ENCODE results near the gene HECTD3. TPM values are rescaled to one million over a fixed set of nuclear protein-coding genes. Genes with fewer than 3 reads are reported as not detected.
"Not testable (repeated sequence)": the region's sequence is repeated elsewhere in the genome, so short reads cannot be mapped to it uniquely, and the experiment has no call there.

Gene HECTD3
- total RNA-seq, 1 experiment from 2014 or later, result 25.3 TPM

- Histone ChIP-seq H3K27me3 (ENCODE audit: low read length) (no peaks in the 10 kb centered on the region), H3K36me3 (ENCODE audit: low read depth, low read length) (peaks cover 14% of the 10 kb centered on the region), H3K79me2 (ENCODE audit: low read length) (no peaks in the 10 kb centered on the region), H4K20me1 (ENCODE audit: low read length) (no peaks in the 10 kb centered on the region), H3K27ac (ENCODE audit: low read length) (no peak overlapping the region), H2AFZ (ENCODE audit: low read length) (no peak overlapping the region), H3K9me3 (ENCODE audit: low read length) (no peaks in the 10 kb centered on the region), H3K9ac (ENCODE audit: low read length) (no peak overlapping the region), H3K4me3 (ENCODE audit: low read length) (no peak overlapping the region), H3K9me2 (replicated peaks; ENCODE audit: low read length) (no peaks in the 10 kb centered on the region), H3K4me1 (ENCODE audit: insufficient read depth, low read length) (no peaks in the 10 kb centered on the region), H3K4me2 (ENCODE audit: low read length) (no peak overlapping the region), H3F3A (ENCODE audit: low read length, unreplicated experiment) (no peaks in the 10 kb centered on the region)
- ATAC-seq (no peak), DNase-seq (no peak)
- TF ChIP-seq CTCF (conservative IDR thresholded peaks at IDR 0.05; ENCODE audit: low read depth, low read length), result no peak
- TF ChIP-seq EZH2 (IDR thresholded peaks at IDR 0.05; ENCODE audit: low read length, unreplicated experiment), result no peak
- TF ChIP-seq EZH2phosphoT487 (IDR thresholded peaks at IDR 0.05; ENCODE audit: borderline replicate concordance, low read length), result no peak
- POLR2A ChIA-PET (ENCODE audit: unreplicated experiment), result no interaction called here
- TSS peak; percentile 23 for BruUV-seq (replicated peaks)
- CTCF ChIA-PET, result no interaction called here
- intact Hi-C loops (cut with micrococcal nuclease), result no loop called here
Measured at GRCh38 chr1:45002650-45003645, 8.2 kb downstream of the HECTD3 start.

- POLR2A ChIA-PET (ENCODE audit: unreplicated experiment); H4K20me1 ChIP-seq (ENCODE audit: low read length); H2AFZ ChIP-seq (ENCODE audit: low read length); H3K79me2 ChIP-seq (ENCODE audit: low read length); H3K4me1 ChIP-seq (ENCODE audit: insufficient read depth, low read length); H3K36me3 ChIP-seq (ENCODE audit: low read depth, low read length); DNase-seq; H3K9me3 ChIP-seq (ENCODE audit: low read length); H3K4me3 ChIP-seq (ENCODE audit: low read length); H3K9ac ChIP-seq (ENCODE audit: low read length); intact Hi-C loops (cut with micrococcal nuclease); BruUV-seq (replicated peaks); CTCF ChIA-PET; ATAC-seq; H3K9me2 ChIP-seq (replicated peaks; ENCODE audit: low read length); H3K4me2 ChIP-seq (ENCODE audit: low read length); H3K27ac ChIP-seq (ENCODE audit: low read length); H3F3A ChIP-seq (ENCODE audit: low read length, unreplicated experiment); H3K27me3 ChIP-seq (ENCODE audit: low read length): not testable (repeated sequence)
Measured at GRCh38 chr1:45001576-45001975, 9.5 kb downstream of the HECTD3 start.

GRCh38 chr1:45001011-45001481 lies 10.1 kb downstream of the HECTD3 start:
- Histone ChIP-seq H3K9ac (ENCODE audit: low read length) (no peak overlapping the region), H3K9me3 (ENCODE audit: low read length) (no peaks in the 10 kb centered on the region), H3F3A (ENCODE audit: low read length, unreplicated experiment) (no peaks in the 10 kb centered on the region), H3K4me1 (ENCODE audit: insufficient read depth, low read length) (no peaks in the 10 kb centered on the region), H3K9me2 (replicated peaks; ENCODE audit: low read length) (no peaks in the 10 kb centered on the region), H3K27me3 (ENCODE audit: low read length) (no peaks in the 10 kb centered on the region), H2AFZ (ENCODE audit: low read length) (no peak overlapping the region), H3K36me3 (ENCODE audit: low read depth, low read length) (peaks cover 5% of the 10 kb centered on the region), H3K4me3 (ENCODE audit: low read length) (no peak overlapping the region), H3K79me2 (ENCODE audit: low read length) (no peaks in the 10 kb centered on the region), H3K4me2 (ENCODE audit: low read length) (no peak overlapping the region), H4K20me1 (ENCODE audit: low read length) (no peaks in the 10 kb centered on the region), H3K27ac (ENCODE audit: low read length) (no peak overlapping the region)
- intact Hi-C loops (cut with micrococcal nuclease), result no loop called here
- no peak for DNase-seq
- ChIA-PET CTCF (no interaction called here), POLR2A (ENCODE audit: unreplicated experiment) (no interaction called here)
- no TSS peak for BruUV-seq (replicated peaks)
- peak; percentile 57 for ATAC-seq
- TF ChIP-seq CTCF (conservative IDR thresholded peaks at IDR 0.05; ENCODE audit: low read depth, low read length), result no peak
- no peak for TF ChIP-seq EZH2 (IDR thresholded peaks at IDR 0.05; ENCODE audit: low read length, unreplicated experiment)
- no peak for TF ChIP-seq EZH2phosphoT487 (IDR thresholded peaks at IDR 0.05; ENCODE audit: borderline replicate concordance, low read length)

Measured in PC-3 (cell line).